GM10248 (cell line): ENCODE results near the gene ANK3.

Source experiments
- CTCF ChIA-PET: fragments of 300-600 bp; sonication (Branson Sonifier 250); formaldehyde crosslinking; extraction: SDS; loops from one replicate; lab custom pipeline; 2021; ENCODE audit warnings: antibody characterized with exemption; lab: Yijun Ruan, JAX
- POLR2A ChIA-PET: fragments of 350-650 bp; sonication (Branson Sonifier 250); formaldehyde crosslinking; extraction: SDS; loops from one replicate; lab custom pipeline; 2020; ENCODE audit warnings: antibody characterized with exemption; lab: Yijun Ruan, JAX
- DNase-seq: peaks from one replicate; pipeline ENCODE4 v3.0.0; 2012; ENCODE audit errors: extremely low spot score
- TF ChIP-seq, protein P1 (sequence below): IDR thresholded peaks from 2 replicates; pipeline ENCODE4 v1.5.1; 2012; ENCODE audit warnings: mild to moderate bottlenecking, low read depth; ENCODE audit errors: extremely low read depth, missing control alignments, control extremely low read depth

The ANK3 gene

DNA sequence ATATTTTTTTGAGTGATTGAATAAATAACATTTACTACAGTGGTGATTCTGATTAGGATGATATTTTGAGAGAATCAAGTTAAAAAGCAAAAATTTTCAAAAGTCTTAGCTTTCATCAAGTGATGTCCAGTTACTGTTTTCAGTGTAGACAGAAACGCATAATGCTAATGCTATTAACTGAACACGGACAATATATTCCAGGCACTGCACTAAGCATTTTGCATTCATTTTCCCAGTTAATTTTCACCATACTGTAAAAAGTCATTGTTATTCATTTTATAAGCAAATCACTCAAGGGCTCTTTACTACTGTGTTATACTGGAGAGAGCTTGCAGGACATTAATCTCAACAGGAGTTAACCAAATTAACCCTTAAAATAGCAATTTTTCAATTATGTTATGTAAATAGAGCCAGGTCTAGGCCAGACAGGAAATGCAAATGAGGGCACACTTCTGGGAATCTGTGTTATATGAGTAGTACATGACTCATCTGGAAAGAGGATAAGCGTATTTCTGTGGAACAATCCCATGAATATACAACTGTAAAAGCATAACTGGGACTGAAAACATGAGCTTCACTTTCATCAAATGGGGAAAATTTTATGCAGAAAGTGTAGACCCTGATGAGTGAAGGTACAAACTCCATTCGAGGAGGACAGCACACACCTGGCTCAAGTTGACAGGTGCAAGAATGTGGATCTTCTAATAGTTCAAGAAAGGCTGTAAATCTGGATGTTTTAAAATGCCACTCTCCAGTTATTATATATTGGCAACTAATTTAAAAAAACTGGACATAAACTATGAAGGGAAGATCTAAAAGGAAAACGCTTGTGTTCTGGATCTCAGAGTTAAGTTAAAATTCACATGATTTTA is 75.4 kb downstream of the ANK3 start:
- DNase-seq, result no peak
- ChIA-PET CTCF (no interaction called here), POLR2A (no interaction called here)
- TF ChIP-seq, protein P1, sequence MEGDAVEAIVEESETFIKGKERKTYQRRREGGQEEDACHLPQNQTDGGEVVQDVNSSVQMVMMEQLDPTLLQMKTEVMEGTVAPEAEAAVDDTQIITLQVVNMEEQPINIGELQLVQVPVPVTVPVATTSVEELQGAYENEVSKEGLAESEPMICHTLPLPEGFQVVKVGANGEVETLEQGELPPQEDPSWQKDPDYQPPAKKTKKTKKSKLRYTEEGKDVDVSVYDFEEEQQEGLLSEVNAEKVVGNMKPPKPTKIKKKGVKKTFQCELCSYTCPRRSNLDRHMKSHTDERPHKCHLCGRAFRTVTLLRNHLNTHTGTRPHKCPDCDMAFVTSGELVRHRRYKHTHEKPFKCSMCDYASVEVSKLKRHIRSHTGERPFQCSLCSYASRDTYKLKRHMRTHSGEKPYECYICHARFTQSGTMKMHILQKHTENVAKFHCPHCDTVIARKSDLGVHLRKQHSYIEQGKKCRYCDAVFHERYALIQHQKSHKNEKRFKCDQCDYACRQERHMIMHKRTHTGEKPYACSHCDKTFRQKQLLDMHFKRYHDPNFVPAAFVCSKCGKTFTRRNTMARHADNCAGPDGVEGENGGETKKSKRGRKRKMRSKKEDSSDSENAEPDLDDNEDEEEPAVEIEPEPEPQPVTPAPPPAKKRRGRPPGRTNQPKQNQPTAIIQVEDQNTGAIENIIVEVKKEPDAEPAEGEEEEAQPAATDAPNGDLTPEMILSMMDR, result no peak

DNA sequence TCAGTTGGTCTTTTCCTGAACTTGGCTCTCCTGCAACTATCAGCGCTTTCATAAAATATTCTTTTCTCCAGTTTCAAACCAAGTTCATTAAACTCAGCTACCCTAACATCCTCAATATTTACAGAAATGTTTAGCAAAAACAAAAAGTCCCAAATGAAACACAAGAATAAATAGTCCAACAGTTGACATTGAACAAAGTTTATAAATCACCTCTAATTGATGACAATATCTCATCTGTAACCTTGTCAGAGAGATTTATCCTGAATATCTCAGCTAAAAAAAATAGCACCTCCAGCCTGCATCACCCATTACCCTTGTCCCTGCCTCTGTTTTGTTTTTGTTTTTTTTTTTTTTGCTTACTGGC is 76.1 kb downstream of the ANK3 start:
- DNase-seq, result no peak
- POLR2A ChIA-PET, result no interaction called here
- CTCF ChIA-PET, result interaction anchor here (0.8 to 1.0 kb wide), 2 partner anchors 11 to 17 kb away, joined by 3 read pairs; no protein-coding TSS in a partner anchor
- TF ChIP-seq, protein P1, result no peak

DNA sequence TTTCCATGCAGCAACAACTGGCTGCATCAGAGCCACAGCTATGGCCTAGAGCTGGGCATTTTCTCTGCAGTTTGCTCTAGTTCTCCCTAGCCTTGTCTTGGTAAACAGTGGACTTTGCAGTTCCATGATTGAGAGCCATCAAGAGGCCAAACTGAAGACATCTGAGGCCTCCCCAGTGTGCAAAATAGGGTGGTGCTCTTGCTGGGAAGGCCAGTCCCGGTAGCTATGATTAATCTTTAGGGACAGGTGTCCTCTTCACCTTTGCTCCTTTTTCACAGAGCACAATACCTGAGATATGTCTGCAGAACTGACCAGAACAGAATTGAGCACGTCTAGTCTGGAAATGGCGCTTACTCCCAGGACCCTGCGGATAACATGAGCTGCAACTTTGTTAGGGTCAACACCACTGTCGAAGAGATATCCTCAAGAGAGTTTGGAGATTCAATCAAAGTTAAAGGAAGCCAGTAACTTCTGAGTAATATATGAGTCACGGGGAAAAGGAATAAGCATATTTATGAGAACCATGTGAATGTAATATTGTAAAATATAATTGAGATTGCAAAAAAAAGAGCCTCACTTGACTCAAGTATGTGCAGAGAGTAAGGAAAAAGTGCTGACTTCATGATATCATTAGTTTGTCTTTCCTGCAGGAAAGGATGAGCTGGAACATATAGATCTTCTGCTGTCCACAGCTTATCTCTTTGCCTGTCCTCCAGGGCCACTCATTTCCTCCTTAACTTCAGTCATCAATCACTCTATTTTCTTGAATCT is 76.7 kb downstream of the ANK3 start:
- POLR2A ChIA-PET, result no interaction called here
- CTCF ChIA-PET, result interaction anchor here (0.8 to 1.0 kb wide), 2 partner anchors 12 to 18 kb away, joined by 3 read pairs; no protein-coding TSS in a partner anchor
- TF ChIP-seq, protein P1, result no peak
- no peak for DNase-seq

DNA sequence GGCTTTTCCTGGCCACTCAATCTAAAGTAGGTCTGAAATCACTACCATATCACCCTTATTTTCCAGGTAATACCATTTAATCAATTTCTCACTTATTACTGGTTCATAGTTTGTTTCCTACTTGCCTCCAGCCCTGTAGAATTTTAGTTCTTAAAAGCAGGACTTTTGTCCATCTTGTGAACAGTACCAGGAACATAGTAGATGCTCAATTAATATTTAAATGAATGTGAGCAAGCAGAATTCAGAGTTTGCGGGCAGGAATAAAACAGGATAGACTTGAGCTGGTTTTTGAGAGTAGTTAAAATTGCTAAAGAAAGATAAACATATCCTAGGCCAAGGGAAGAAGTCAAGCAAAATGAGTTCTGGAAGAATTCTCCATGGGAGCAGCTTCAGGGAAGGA is 77.9 kb downstream of the ANK3 start:
- TF ChIP-seq, protein P1, result no peak
- DNase-seq, result no peak
- POLR2A ChIA-PET, result no interaction called here
- CTCF ChIA-PET, result no interaction called here

DNA sequence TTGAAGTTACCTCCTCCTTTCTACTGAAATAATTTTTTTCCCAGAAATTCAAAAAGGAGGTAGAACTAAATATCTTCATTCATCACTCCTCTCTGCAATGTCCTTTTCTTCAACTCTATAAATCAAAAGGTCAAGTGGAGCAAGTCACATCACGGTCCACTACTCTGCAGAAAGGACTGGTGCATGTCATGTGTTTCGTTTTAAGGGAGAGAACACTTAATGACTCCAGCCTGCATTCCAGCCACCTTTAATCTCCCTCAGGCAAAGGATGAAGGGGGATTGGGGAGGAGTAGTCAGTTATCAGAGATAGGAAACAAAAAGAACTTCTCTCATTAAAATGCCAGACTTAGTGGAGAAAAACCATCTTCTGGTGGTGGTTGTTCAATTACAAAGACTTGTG is 78.9 kb downstream of the ANK3 start:
- no peak for DNase-seq
- TF ChIP-seq, protein P1, result no peak
- ChIA-PET POLR2A (no interaction called here), CTCF (no interaction called here)

DNA sequence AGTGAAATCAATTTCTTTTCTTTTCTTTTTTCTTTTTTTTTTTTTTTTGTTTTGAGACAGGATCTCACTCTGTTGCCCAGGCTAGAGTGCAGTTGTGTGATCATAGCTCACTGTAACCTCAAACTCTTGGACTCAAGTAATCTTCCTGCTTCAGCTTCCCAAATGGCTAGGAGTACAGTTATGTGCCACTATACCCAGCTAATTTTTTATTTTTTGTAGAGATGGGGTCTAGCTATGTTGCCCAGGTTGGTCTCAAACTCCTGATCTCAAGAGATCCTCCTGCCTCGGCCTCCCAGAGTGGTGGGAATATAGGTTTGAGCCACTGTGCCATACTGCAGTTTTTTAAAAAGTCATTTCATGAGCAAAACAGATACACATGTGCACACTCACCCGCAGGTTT is 79.8 kb downstream of the ANK3 start:
- ChIA-PET CTCF (no interaction called here), POLR2A (no interaction called here)
- DNase-seq, result no peak
- TF ChIP-seq, protein P1, result no peak
